ENCODE measurements around the gene MAPRE3.

MAPRE3 gene

DNA sequence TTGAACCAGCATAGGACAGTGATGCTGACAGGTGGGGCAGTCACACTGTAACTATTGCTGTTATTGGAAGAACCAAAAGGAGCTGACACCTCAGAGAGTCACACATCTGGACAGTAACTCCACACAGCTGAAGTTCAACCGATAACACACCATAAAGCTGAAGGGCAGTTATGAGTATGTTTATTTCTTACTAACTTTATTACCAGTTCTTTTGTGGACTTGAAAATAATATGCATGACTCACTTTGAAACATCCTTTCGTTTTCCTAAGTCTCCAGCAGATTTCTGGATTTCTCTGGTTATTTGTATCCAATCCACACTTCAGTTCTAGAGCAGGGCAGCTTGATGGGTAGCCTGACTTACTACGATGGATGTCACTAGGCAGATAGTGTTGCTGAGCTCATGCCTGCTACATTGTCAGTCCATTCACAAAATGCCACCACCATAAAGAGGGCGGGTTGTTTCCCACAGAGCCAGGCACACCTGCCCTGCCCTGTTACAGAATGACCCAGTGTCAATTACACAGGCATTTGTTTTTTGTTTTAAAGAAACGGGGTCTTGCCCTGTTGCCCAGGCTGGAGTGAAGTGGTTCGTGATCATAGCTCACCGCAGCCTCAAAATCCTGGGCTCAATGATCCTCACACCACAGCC is 72.7 kb downstream of the MAPRE3 start:
- no peak for DNase-seq

DNA sequence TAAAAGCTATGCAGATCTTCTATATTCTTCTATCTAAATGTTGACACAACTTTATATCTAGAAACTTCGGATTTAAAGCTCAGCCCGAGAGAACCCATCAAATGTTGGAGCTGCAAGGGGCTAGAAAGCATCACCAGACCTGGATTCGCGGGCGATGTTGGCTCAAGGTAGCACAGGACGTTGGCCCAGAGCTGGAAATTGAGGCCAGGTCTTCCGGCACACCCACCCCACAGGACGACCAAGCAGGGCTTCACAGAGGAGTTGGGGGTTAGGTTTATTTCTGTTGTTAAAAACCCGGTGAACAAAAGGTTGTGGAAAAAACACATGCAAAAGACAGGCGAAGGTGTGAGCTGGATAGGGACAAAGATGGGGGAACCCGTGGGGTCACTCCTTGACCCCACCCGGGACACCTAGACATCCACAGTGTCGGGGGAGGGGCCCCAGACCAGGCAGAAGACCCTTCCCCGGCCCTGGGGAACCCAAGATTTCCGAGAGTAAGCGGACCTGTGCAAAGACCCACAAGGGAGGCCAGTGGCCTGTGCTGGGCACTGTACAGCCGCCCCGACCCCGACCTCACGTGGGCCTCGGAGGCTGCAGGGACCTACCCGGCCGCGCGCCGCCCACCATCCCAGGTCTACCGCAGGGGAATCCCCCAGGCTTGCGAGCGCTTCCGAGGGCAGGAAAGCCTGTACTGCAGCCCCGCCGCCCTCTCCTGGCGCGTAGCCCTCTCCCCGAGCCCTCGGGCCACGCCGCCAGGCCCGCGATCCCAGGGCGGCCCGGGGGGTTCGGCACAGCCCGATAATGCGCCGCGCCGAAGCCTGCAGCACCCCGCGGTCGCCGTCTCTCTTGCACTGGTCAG is 79.2 kb downstream of the MAPRE3 start:
- peak in 5 of 6 experiments; percentile 35 to 74 (median 53) for DNase-seq

DNA sequence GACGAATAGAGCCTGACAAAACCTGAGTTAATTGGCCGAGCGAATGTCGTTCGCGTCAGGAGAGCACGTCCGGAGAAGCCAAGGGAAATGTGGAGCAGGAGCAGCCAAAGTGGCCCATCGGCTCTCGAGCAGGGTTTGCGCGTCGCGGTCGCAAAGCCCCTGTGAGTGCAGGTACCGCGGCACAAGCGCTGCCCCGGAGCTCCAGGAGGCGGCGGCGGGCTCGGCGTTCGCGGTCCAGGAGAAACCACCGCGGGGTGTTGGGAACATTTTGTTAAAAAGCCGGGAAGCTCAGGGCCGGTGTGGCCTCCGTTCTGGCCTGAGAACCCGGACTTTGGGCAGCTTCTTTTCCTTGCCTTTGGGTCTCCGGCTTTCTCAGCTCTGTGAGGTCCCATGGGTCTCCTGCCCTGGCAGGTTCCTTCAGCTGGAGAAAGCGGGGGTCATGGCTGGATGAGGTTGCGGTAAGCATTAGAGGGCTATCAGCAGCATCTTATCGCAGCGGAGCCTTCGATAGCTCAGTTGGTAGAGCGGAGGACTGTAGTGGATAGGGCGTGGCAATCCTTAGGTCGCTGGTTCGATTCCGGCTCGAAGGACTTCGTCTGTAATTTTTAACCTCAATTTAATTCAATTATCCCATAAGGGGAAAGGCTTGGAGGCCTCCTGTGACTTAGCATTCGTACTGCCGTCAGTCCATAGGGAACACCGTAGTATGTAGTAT is 80.0 kb downstream of the MAPRE3 start:
- DNase-seq, result peak; percentile 84 to 96 (median 90)

DNA sequence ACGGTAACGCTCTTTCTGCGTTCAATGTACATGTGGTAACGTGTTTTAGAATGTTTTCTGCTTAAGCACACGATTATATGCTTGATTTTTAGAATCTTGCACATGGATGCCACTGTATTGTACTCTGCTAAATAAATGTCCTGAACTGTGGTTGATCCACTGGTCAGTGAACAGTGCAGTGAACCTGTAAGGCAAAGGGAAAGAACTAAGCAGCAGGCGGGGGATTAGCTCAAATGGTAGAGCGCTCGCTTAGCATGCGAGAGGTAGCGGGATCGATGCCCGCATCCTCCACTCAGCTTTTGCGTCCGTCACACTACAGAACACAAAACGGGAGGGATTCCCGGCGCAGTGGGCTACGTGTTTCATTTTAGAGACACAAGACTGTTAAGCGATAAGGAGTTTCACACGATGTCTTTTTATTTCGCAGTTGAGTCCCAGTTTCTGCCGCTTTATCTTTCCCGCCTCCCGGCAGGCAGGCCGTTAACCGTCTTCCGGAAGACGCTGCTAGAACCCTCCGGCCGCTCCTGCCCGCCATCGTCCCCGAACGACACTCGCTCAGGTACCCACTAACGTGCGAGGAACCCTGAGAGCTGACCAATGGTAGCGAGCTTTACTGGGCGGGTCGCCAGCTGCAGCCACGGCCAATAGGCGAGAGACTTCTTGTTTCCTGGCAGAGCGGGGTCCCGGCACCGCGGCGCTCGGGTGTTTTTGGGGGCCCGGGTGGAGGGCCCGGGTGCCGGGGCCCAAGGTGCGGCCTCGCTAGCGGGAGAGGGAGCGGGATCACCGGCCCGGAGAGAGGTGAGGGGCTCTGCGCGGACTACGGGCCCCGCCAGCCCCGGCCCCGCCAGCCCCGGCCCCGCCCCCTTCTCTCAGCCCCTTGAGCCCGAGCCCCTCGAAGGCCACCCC is 80.8 kb downstream of the MAPRE3 start, which contains the start of gene AGBL5:
Gene AGBL5, plus strand, starts transcription at position 673 of the 906 bp plus-strand sequence. CDS start 1,291 bp downstream, outside the sequence.
- DNase-seq, result peak; percentile 93 to 98 (median 94)

DNA sequence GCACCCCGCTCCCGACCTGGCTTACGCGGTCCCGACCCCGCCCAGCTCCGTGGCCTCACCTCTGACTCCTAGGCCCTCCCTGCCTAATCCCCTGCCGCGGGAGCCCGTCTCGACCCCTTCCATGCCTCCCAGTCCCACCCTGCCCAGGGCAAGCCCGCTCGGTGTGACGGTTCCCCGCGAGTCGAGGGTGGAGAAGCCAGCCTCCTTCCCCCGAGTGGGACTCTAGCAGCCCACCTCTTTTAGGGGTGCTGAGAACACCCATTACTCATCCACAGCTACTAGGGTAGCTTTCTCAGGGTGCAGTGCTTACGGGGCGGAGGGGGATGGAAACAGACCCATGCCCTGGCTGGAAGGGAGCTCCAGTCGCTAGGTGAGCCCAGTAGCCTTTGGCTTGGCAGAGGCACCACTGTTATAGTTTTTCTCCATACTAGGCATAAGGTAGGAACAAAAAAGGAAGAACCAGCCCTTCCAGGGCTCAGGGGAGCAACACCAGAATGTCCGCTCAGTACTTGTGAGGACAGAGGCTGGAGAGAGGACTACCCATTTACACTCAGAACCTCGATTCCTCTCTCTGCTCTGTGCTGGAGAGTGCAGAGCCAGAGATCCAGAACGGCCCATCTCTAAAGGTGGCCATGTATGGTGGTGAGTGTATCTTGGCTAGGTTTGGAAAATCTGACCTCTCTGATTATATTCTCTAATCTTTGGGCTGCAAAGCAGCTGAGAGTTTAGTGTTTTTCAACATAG is 81.6 kb downstream of the MAPRE3 start:
- peak in 1 of 6 experiments; percentile 73 for DNase-seq

DNA sequence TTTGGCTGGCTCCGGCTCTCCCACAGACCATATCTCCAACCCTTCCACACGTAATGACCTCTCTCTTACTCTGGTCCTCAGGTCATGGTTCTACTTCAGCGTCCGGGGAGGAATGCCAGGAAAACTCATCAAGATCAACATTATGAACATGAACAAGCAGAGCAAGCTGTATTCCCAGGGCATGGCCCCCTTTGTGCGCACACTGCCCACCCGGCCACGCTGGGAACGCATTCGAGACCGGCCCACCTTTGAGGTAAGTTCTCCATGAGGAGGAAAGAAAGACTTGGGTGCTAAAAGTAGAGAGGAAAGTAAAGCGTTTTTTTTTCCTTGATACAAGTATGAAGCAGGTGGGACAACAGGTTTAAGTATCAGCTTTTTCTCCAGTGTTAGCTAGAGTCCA is 82.9 kb downstream of the MAPRE3 start:
- DNase-seq, result no peak

DNA sequence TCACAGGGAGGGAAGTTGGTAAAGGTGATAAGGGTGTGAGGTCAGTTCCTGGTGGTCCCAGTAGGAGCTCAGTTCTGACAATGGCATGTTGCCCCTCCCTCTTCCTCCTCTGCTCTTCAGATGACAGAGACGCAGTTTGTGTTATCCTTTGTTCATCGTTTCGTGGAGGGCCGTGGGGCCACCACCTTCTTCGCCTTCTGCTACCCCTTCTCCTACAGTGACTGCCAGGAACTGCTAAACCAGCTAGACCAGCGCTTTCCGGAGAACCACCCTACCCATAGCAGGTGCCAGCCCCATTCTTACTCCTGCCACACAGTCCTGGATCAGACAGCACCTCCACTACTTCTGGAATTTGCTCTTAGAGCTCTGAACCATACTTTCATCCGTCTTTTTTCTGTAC is 83.3 kb downstream of the MAPRE3 start:
- no peak for DNase-seq

DNA sequence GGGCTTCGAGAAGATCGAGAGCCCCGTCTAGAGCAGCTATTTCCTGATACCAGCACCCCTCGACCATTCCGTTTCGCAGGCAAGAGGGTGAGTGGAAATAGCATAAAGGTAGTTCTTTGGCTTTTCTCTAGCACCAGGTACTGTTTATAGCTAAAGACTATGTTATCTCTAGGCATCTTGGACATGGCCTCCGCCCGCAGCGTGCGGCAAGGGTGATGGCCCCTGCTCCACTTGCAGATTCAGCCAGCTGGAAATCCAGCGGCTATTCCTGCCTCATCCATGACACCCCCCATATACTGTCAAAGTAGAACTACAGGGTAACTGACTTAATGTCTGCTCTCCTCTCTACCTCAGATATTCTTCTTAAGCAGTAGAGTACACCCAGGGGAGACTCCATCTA is 84.3 kb downstream of the MAPRE3 start:
- DNase-seq, result no peak

DNA sequence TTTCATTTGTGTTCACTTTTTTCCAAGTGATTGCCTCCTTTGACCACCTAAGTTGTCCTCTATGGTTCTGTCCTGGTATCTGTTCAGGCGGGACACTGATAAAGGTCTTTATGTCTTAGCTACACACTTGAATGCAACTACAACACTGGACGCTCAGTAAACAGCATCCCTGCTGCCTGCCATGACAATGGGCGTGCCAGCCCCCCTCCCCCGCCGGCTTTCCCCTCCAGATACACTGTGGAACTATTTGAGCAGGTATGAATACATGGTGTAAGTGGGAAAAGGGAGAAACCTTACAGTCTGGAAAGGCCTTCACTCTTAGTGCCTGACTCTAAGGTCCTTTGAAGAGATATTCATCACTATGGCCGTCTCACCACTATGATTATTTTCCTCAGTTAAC is 86.7 kb downstream of the MAPRE3 start:
- DNase-seq, result no peak

DNA sequence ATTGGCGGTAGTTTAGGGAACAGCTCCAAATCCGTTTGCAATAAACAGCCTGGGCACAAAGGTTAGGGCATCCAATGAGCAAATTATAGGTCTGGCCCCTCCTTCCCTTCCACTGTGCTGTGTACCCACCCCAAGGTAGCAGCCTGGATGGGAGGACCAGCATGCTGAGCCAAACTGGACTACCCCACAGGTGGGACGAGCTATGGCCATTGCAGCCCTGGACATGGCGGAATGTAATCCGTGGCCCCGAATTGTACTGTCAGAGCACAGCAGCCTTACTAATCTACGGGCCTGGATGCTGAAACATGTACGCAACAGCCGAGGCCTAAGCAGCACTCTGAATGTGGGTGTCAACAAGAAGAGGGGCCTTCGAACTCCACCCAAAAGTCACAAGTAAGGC is 87.8 kb downstream of the MAPRE3 start:
- DNase-seq, result no peak

DNA sequence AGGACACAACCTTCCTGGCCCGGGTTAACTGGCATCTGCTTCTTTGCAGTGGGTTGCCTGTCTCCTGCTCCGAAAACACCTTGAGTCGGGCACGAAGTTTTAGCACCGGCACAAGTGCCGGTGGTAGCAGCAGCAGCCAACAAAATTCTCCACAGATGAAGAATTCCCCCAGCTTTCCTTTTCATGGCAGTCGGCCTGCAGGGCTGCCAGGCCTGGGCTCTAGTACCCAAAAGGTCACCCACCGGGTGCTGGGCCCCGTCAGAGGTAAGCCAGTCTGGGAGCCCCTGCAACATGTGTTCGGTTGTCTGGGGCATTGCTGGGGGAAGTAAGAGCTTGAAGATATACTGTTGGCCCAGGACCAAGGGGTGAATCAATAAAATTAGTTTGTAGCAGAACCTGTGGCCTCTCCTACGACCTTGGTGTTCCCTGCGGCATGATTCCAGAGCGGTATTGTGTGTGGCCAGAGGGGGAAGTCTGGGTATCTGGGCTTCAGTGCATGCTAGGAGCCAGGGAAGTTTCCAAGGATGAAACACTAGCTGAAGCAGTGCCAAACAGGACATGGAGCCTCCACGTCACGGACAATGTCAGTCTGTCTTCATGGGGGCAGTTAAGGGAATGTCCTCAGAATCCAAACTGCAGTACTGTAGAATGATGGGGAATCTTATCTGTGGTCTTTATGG is 88.8 kb downstream of the MAPRE3 start:
- DNase-seq, result no peak

DNA sequence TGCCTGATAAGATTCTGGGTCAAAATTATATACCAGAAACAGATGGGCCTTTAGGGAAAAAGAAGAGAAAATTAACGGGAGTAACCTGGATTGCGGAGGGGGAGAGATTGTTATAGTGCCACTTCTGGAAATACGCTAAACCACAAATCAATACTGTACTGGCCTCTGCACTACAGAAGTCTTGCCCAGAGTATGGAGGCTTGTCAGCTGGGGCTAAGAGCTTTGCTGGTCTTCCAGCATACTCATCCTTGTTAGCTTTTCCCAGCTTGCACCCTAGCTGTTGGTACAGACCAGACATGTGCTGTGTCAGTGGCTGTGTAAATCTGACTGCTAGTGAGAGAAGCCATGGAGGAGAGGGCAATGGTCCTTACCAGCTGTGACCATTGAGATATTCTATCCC is 89.9 kb downstream of the MAPRE3 start:
- no peak for DNase-seq

DNA sequence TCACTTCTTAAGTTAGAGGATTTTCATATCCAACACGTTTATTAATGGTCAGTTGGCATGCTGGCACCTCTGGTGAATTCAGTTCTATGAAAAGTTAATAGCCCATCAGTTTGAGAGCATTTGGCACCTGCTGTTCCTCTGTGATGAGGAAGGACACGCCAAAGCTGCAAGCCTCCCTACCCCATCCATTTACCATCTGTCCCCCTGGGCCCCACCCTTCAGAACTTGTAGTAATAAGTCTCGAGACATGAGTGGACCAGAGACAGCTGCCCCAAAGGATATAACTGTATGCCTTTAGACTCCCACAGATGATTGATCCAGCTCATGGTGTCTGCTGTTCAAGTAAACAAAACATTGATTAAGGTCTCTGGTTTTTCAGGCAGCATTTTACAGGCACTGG is 94.7 kb downstream of the MAPRE3 start:
- no peak for DNase-seq

DNA sequence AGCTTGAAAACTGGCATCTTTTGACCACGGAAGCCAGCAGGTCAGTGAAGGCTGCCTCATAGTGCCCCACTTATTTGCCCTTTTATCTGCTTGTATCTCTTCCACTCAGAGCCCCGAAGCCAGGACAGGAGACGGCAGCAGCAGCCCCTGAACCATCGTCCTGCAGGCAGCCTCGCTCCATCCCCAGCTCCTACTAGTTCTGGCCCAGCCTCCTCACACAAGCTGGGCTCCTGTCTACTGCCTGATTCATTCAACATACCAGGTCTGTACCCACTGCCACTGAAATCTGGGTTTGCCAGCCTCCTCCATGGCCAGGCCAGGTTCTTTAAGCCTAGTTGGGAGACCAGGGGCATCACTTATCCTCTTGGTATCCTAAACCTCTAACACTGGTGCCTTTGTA is 96.9 kb downstream of the MAPRE3 start:
- DNase-seq, result no peak

DNA sequence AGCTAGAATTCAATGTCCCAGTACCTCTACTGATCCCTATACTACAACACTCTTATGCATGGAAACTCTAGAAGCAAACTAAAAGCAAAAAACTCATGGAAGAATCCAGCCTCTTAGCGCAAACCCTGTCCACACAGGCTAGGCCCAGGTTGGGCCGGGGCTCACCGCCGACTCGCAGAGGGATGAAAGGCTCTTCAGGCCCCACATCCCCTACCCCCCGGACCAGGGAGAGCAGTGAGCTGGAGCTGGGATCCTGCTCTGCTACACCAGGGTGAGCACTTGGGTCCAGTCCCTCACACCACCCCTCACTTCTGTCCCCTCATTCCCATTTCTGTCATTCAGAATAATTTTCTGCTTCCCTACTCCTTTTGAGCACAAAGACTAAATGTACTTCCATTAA is 99.0 kb downstream of the MAPRE3 start:
- DNase-seq, result no peak

DNA sequence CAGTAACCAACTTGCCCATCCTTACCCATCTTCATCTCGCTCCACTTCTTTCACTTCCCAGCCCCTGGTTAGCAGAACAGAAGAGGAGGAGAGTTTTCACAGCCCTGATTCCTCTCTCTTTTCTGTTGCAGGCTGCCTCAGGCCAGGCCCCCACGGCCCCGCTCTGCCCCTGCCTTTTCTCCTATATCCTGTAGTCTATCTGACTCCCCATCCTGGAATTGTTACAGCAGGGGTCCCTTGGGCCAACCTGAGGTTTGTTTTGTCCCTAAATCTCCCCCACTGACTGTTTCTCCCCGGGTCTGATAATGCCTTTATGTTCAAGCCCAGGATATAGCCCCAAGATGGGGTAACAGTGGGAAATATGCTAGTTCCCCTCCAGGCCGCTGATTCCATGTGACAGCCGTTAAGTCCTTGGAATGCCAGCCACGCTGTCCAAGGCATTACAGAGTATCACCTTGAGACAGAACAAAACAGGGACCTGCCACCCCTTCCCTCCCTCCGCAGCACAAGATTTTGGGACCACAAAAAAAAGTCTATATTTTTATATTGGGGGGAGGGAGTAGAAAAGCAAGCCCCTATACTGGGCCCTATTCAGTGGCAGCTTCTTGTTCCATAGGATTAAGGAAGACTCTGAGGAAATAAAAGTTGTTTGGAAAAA is 99.7 kb downstream of the MAPRE3 start:
- DNase-seq, result no peak

DNA sequence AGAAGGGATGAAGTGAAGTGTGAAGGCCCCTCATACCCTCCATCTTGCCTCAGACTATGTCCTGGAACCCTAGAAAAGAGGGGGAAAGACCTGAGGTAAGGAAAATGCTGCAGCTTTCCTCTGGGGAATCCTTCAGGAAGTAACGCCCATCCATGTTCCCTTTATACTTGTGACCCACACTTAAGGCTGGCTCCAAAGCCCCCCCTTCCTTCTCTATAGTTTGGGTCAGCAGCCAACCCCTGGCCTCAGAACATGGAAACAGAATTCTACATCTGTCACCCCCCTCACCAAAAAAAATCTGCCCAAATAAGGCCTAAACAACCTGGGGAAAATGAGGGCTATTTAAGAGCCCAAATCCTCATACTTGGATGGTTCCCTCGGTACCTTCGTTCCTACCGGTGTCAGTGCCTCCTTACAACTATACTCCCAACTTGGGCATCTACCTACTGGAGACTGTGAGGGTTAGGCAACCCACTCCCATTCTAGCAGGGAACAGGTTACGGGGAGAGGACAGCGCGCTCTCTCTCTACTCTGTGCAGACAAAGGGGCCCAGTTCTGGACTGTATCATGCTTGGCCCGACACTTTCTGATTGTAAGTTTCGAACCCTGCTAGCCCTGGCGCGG is 100.3 kb downstream of the MAPRE3 start:
- DNase-seq, result no peak

DNA sequence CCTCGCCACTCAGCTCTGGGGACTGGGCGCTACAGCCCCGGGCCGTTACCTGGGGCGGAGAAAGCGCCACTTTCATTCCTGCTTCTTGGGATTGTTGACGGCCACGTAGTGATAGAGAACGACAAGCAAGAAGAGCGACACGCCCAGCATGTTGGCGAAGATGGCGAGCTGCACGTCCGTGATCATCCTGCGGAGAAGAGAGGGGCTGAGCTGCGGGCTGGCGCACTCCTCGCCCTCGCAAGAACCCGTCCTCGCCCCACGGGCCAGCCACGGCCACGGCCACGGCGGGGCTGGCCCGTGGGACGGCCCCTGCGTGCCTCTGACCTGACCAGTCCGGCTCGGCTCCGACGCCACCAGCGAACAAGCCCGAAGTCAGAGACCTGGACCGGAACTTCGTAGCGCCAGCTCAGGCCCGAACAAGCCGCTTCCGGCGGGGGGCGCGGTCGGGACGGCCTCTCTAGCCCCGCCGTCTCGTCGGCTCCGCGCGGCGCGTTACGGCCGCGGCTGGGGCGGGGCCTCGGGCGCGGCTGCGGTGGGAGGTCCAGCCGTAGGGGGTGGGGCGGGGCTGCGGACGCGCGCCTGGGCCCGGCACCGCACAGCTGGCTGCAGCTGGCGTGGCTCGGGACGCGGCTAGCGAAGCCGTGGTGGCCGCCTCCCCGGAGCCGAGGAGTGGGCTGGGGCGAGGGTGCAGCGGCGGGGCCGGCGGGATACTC is 101.0 kb downstream of the MAPRE3 start, which contains the start of gene OST4:
Gene OST4, minus strand, starts transcription at position 378 of the 713 bp plus-strand sequence.
- DNase-seq, result peak; percentile 72 to 87 (median 82)
